Caco-2 (cell line): ENCODE data around the gene JUP. TPM values are rescaled to one million over a fixed set of nuclear protein-coding genes. Genes with fewer than 3 reads are reported as not detected.

Source experiments
- BruUV-seq: library from RNA; stranded (reverse); fragments of 400-500 nt; replicated peaks from 2 replicates; lab custom pipeline; 2021; lab: Mats Ljungman, UMichigan
- CTCF ChIA-PET: fragments of 300-600 bp; sonication (Branson Sonifier 250); formaldehyde crosslinking; loops from one replicate; lab custom pipeline; 2022; ENCODE audit warnings: antibody characterized with exemption; lab: Charles Lee
- POLR2A ChIA-PET: fragments of 300-600 bp; sonication (Branson Sonifier 250); formaldehyde crosslinking; loops from one replicate; lab custom pipeline; 2022; ENCODE audit warnings: antibody characterized with exemption; lab: Charles Lee
- DNase-seq, 2 experiments: peaks; one replicate each; pipeline versions ENCODE4 v3.0.0 to v3.0.0-alpha.2; 2020 to 2022
- H3K27me3 ChIP-seq: replicated peaks from 2 replicates; pipeline ENCODE4 v1.6.0; 2011; ENCODE audit warnings: low read length; ENCODE audit not compliant: control insufficient read depth, insufficient read depth
- H3K36me3 ChIP-seq: 2 replicates; pipeline ENCODE4 v1.5.1; 2011; ENCODE audit warnings: low read length; ENCODE audit not compliant: control insufficient read depth, insufficient read depth
- H3K4me1 ChIP-seq: fragments of 250-450 bp; sonication (Bioruptor Pico); 2 replicates; pipeline ENCODE4 v1.5.1; 2020; ENCODE audit warnings: mild to moderate bottlenecking
- H3K4me3 ChIP-seq: 2 replicates; pipeline ENCODE4 v1.5.1; 2011; ENCODE audit warnings: low read depth, mild to moderate bottlenecking, control low read depth, low read length
- H3K9me3 ChIP-seq: fragments of 250-450 bp; sonication (Bioruptor Pico); 2 replicates; pipeline ENCODE4 v1.5.1; 2020; ENCODE audit warnings: mild to moderate bottlenecking, moderate library complexity
- H3K27ac Mint-ChIP-seq: one replicate; pipeline ENCODE4 v1.8.0; 2022; ENCODE audit warnings: mixed read lengths; ENCODE audit not compliant: unreplicated experiment
- H3K27me3 Mint-ChIP-seq: one replicate; pipeline ENCODE4 v1.8.0; 2022; ENCODE audit warnings: mixed read lengths; ENCODE audit not compliant: insufficient read depth, unreplicated experiment
- H3K36me3 Mint-ChIP-seq: one replicate; pipeline ENCODE4 v1.8.0; 2022; ENCODE audit warnings: mild to moderate bottlenecking, mixed read lengths; ENCODE audit not compliant: insufficient read depth, unreplicated experiment
- H3K4me1 Mint-ChIP-seq: one replicate; pipeline ENCODE4 v1.8.0; 2022; ENCODE audit warnings: low read depth, mixed read lengths; ENCODE audit not compliant: unreplicated experiment
- H3K4me3 Mint-ChIP-seq: one replicate; pipeline ENCODE4 v1.8.0; 2022; ENCODE audit warnings: mild to moderate bottlenecking, moderate library complexity, mixed read lengths; ENCODE audit not compliant: unreplicated experiment
- H3K9me3 Mint-ChIP-seq: one replicate; pipeline ENCODE4 v1.8.0; 2022; ENCODE audit warnings: mixed read lengths; ENCODE audit not compliant: unreplicated experiment
- intact Hi-C: fragments of 100-400 bp; cut with micrococcal nuclease; formaldehyde crosslinking; loops from one replicate; pipeline ENCODE4 v1.10.0; 2022; ENCODE audit not compliant: unreplicated experiment
- total RNA-seq: library from RNA; stranded (reverse); gene quantifications from 2 replicates; pipeline ENCODE4 v1.2.3, GENCODE V29; 2022
- TF ChIP-seq, protein P1 (sequence below), 2 experiments: fragments of 200-600 bp in 1 of 2; IDR thresholded peaks; 1 replicate in 1 of 2; 2 replicates in 1 of 2; pipeline versions ENCODE4 v1.5.1 to v1.8.0; 2011 to 2022; ENCODE audit warnings: antibody characterized with exemption in 1 of 2, control low read depth in 1 of 2, inconsistent platforms in 1 of 2, low read depth in 1 of 2, low read length in 1 of 2, mild to moderate bottlenecking in 1 of 2, moderate library complexity in 1 of 2; ENCODE audit not compliant: insufficient read depth in 1 of 2, severe bottlenecking in 1 of 2, unreplicated experiment in 1 of 2

JUP gene
- total RNA-seq, 1 experiment from 2014 or later = 419 TPM

DNA sequence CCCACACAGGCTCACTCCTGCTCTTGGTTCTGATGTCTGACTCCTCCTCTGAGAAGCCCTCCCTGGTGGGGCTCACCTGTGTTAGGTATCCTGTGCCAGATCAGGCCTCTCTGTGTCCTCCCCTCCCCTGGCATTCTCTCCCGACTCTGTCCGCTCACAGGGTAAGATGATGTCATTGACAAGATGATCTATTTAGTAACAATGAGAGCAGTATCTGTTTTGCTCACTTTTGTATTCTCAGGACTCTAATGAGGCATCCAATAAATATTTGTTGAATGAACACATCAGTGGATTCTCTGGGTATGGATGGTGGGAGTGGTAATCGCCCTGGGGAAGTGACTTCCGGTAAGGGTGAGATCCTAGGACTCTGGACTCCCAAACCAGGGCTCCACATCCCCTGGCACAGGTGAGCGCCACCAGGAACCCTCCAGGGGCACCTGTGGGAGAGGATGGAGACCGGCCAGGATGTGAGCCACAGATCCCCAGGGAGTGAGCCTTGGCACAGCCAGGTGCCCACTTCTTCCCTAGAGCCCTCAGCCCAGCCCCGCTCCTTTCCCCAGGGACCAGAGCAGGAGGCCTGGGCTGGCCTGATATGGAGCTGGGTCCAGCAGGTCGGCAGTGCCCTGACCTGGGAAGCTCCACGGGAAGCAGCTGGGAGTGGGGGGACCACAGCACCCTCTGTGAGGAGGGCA lies 46.7 kb downstream of the JUP start:
- Mint-ChIP-seq H3K9me3 (no peaks in the 10 kb centered on the region), H3K36me3 (peaks cover 6% of the 10 kb centered on the region), H3K27ac (peak overlapping the region; percentile 39), H3K4me3 (no peak overlapping the region), H3K4me1 (peaks cover 26% of the 10 kb centered on the region), H3K27me3 (peaks cover 15% of the 10 kb centered on the region)
- TF ChIP-seq, protein P1, sequence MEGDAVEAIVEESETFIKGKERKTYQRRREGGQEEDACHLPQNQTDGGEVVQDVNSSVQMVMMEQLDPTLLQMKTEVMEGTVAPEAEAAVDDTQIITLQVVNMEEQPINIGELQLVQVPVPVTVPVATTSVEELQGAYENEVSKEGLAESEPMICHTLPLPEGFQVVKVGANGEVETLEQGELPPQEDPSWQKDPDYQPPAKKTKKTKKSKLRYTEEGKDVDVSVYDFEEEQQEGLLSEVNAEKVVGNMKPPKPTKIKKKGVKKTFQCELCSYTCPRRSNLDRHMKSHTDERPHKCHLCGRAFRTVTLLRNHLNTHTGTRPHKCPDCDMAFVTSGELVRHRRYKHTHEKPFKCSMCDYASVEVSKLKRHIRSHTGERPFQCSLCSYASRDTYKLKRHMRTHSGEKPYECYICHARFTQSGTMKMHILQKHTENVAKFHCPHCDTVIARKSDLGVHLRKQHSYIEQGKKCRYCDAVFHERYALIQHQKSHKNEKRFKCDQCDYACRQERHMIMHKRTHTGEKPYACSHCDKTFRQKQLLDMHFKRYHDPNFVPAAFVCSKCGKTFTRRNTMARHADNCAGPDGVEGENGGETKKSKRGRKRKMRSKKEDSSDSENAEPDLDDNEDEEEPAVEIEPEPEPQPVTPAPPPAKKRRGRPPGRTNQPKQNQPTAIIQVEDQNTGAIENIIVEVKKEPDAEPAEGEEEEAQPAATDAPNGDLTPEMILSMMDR (IDR thresholded peaks at IDR 0.05; ENCODE audit: insufficient read depth in 1 of 2, low read depth in 1 of 2, low read length in 1 of 2, severe bottlenecking in 1 of 2, unreplicated experiment in 1 of 2) = no peak
- H3K4me1 ChIP-seq = peaks cover 28% of the 10 kb centered on the region
- H3K9me3 ChIP-seq = no peaks in the 10 kb centered on the region
- no TSS peak for BruUV-seq
- no peaks in the 10 kb centered on the region; the same call in 1 of the 2 replicates for H3K27me3 ChIP-seq
- ChIA-PET CTCF (interaction anchor here (0.6 to 1.5 kb wide), 2 partner anchors 61 to 73 kb away, joined by 3 to 4 read pairs; partner anchors contain the start of gene FKBP10), POLR2A (interaction anchor here (0.6 to 1.2 kb wide), 2 partner anchors 47 to 61 kb away, joined by 4 to 5 read pairs; partner anchors contain the start of gene JUP)
- H3K36me3 ChIP-seq = no peaks in the 10 kb centered on the region
- H3K4me3 ChIP-seq = no peak overlapping the region
- no peak for DNase-seq
- intact Hi-C loops = no loop called here

DNA sequence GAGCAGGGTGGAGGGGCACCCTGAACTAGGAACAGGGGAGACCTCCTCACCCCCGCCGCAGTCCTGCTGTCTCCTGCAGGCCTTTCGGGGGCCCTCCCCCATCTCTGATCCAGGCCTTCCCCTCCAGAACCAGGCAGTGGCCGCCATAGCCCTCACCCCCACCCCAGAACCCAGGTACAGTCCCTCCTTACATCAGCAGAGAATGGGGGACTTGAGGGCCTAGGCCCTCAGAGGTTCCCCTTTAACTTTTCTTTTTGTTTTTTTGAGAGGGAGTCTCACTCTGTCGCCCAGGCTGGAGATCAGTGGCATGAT lies 47.8 kb downstream of the JUP start:
- Mint-ChIP-seq H3K4me1 (peaks cover 26% of the 10 kb centered on the region), H3K9me3 (no peaks in the 10 kb centered on the region), H3K27ac (peak overlapping the region; percentile 51), H3K36me3 (peaks cover 6% of the 10 kb centered on the region), H3K27me3 (peaks cover 15% of the 10 kb centered on the region), H3K4me3 (no peak overlapping the region)
- intact Hi-C loops = loop anchor here (1.0 kb wide), 6 partner anchors 34 to 221 kb away; partner anchors contain the start of gene KLHL11
- Histone ChIP-seq H3K4me3 (no peak overlapping the region), H3K36me3 (no peaks in the 10 kb centered on the region), H3K9me3 (no peaks in the 10 kb centered on the region), H3K27me3 (no peaks in the 10 kb centered on the region; the same call in 1 of the 2 replicates), H3K4me1 (peaks cover 31% of the 10 kb centered on the region)
- TF ChIP-seq, protein P1 (IDR thresholded peaks at IDR 0.05; ENCODE audit: insufficient read depth in 1 of 2, low read depth in 1 of 2, low read length in 1 of 2, severe bottlenecking in 1 of 2, unreplicated experiment in 1 of 2) = no peak
- POLR2A ChIA-PET = no interaction called here
- CTCF ChIA-PET = interaction anchor here (2.6 kb wide), 1 partner anchor 48 kb away, joined by 14 read pairs; the partner anchor contains the start of gene JUP
- no peak for DNase-seq
- BruUV-seq = no TSS peak

DNA sequence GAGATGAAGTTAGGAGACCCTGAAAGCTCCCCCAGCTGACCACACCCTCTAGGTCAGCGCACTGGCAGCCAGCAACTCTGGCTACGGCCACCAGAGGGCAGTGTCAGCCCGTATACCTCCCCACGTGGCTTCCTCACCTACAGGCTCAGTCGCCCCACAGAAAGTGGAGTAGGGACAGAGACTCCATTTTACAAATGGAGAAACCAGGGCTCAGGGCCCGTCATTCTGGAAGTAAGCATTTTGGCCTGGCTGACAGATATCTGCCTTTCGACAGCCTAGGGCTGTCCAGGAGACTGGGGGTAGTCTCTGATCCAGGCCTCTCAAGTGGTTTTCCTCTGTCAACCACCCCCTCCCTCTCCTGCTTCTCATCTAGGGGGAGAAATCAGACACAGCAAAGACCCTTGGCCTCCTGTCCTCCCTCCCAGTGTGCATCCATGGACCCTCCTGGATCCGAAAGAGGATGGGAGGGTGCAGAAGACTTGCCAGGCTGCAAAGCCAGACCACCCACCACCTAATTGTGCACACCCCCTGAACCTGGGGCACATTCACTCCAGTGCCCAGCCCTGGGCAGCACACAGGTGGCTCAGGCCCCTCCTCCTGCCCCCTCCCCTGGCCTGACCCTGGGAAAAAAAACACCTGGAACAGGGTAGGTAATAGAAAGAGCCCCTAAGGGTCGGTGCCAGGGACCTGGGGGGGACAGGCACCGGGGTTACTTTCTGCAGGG lies 48.3 kb downstream of the JUP start:
- Mint-ChIP-seq H3K27me3 (peaks cover 15% of the 10 kb centered on the region), H3K36me3 (peaks cover 6% of the 10 kb centered on the region), H3K4me1 (peaks cover 31% of the 10 kb centered on the region), H3K27ac (peak overlapping the region; percentile 51), H3K9me3 (no peaks in the 10 kb centered on the region), H3K4me3 (no peak overlapping the region)
- ChIA-PET POLR2A (interaction anchor here (0.9 to 1.0 kb wide), 3 partner anchors 48 to 74 kb away, joined by 3 to 8 read pairs (median 4); partner anchors contain the start of gene JUP), CTCF (interaction anchor here (0.6 to 2.6 kb wide), 6 partner anchors 48 to 221 kb away, joined by 3 to 14 read pairs (median 4); partner anchors contain the start of genes FKBP10 and JUP)
- intact Hi-C loops = loop anchor here (1.0 kb wide), 6 partner anchors 34 to 221 kb away; partner anchors contain the start of gene KLHL11
- no TSS peak for BruUV-seq
- Histone ChIP-seq H3K4me1 (peaks cover 31% of the 10 kb centered on the region), H3K9me3 (no peaks in the 10 kb centered on the region), H3K27me3 (no peaks in the 10 kb centered on the region; the same call in 1 of the 2 replicates), H3K36me3 (no peaks in the 10 kb centered on the region), H3K4me3 (no peak overlapping the region)
- peak; percentile 88 to 91 for DNase-seq
- TF ChIP-seq, protein P1 (IDR thresholded peaks at IDR 0.05; ENCODE audit: insufficient read depth in 1 of 2, low read depth in 1 of 2, low read length in 1 of 2, severe bottlenecking in 1 of 2, unreplicated experiment in 1 of 2) = peak; percentile 98
